Stimulated activated naive B cell treated with anti-CD40 and anti-IgM and Interleukin-4, amounts not matched to agents 10 μg/mL and 1 μg/mL and 100 μg/mL, for 72 hours (primary cell): Measurements from ENCODE around the gene ARMC9.
A peak's percentile ranks its signal among the peaks of the same experiment; 100 is the strongest.

Experiments
- ATAC-seq, 2 donors: fragments of 150-1000 bp; cut with Tn5 transposase; replicated peaks; 2 replicates each; pipeline ENCODE4 v1.10.0; 2021; ENCODE audit warnings: moderate library complexity in 1 of 2
- DNase-seq: peaks from one replicate; pipeline ENCODE4 v3.0.0; 2021
- H3K27ac Mint-ChIP-seq: one replicate; pipeline ENCODE4 v1.8.0; 2022; ENCODE audit warnings: mild to moderate bottlenecking, mixed read lengths
- H3K27me3 Mint-ChIP-seq, 2 donors: one replicate each; pipeline ENCODE4 v1.8.0; 2022; ENCODE audit warnings: mixed read lengths in 2 of 2
- H3K36me3 Mint-ChIP-seq, 2 donors: one replicate each; pipeline ENCODE4 v1.8.0; 2022; ENCODE audit warnings: mixed read lengths in 2 of 2, mild to moderate bottlenecking in 1 of 2
- H3K4me1 Mint-ChIP-seq, 2 donors: one replicate each; pipeline ENCODE4 v1.8.0; 2022; ENCODE audit warnings: mixed read lengths in 2 of 2, mild to moderate bottlenecking in 1 of 2
- H3K4me3 Mint-ChIP-seq, 2 donors: one replicate each; pipeline ENCODE4 v1.8.0; 2022; ENCODE audit warnings: mild to moderate bottlenecking in 2 of 2, mixed read lengths in 2 of 2, moderate library complexity in 1 of 2
- H3K9me3 Mint-ChIP-seq, 2 donors: one replicate each; pipeline ENCODE4 v1.8.0; 2022; ENCODE audit warnings: mixed read lengths in 2 of 2, mild to moderate bottlenecking in 1 of 2

ARMC9 gene

DNA sequence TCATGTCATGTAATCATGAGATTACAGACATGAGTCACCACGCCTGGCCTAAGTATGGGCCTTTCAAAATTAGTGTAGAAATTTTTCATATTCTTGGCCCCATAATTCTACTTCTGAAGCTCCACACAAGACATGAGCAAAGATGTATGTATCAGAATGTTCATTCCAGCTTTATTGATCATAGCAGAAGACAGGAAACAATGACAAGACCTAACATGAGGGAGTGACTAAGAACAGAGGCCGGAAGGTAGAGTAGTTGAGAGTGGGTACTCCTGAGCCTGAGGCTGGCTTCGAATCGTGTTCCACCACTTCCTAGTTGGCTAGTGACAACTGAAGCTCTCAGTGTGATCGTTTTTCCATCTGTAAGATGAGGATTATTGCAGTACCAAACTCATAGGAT is 89.3 kb downstream of the ARMC9 start:
- Mint-ChIP-seq H3K9me3 (no peaks in the 10 kb centered on the region), H3K27me3 (no peaks in the 10 kb centered on the region), H3K36me3 (peaks cover 19 to 30% of the 10 kb centered on the region in 2 donors), H3K4me3 (no peak overlapping the region), H3K27ac (no peak overlapping the region), H3K4me1 (no peaks in the 10 kb centered on the region)
- ATAC-seq, result no peak
- DNase-seq, result no peak

DNA sequence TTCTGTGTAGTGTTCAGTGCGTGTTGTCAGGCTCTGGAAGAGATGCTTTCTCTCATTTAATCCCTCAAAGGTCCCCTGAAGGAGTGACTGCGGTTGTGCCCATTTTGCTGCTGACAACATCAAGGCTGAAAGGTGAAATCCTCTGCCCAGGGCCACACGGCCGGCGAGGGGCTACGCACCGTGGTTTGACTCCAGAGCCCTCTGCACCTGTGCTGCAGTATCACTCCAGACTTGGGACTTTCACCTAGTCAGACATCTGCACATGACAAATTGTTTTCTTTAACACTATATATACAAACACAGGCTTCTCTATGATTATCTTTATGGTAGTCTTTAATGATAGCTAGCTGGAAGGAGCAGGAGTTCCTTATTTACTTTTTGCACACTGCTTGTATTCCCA is 90.2 kb downstream of the ARMC9 start:
- H3K9me3 Mint-ChIP-seq, result no peaks in the 10 kb centered on the region
- no peaks in the 10 kb centered on the region for H3K27me3 Mint-ChIP-seq
- peaks cover 16 to 30% of the 10 kb centered on the region in 2 donors for H3K36me3 Mint-ChIP-seq
- no peaks in the 10 kb centered on the region for H3K4me1 Mint-ChIP-seq
- no peak for DNase-seq
- ATAC-seq, result no peak
- H3K27ac Mint-ChIP-seq, result no peak overlapping the region
- no peak overlapping the region for H3K4me3 Mint-ChIP-seq

DNA sequence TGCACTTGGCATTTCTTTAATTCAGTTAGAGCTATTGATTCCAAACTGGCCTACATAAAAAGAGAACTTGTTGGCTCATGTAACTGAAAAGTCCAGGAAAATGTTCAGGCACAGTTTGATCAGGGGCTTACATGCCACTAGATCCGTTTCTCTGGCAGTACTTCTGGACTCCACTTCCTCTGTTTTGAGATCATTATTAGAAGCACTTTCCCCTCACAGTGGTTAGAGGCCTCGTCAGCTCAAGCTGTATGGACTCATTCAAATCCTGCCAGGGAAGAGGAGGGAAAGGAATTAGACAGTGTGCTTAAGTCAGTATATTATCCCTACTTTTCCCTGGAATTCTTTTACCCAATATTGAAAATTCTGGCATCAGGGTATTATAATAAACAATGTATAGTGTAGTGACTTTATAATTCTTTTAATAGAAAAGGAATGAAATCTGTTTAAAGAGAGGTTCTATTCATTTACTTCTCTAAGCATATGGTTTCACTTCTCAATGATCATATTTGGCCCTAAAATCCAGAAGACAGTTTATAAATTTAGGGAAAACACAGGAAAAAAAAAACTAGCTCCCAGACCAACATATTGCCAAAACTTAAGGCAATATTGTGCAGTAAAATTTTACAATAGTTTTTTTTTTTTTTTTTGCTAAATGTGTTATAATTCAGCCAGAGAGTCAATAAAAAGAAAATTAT is 92.0 kb downstream of the ARMC9 start:
- peaks cover 20 to 23% of the 10 kb centered on the region in 2 donors for H3K36me3 Mint-ChIP-seq
- no peak for ATAC-seq
- H3K4me3 Mint-ChIP-seq, result no peak overlapping the region
- H3K9me3 Mint-ChIP-seq, result no peaks in the 10 kb centered on the region
- no peak for DNase-seq
- H3K4me1 Mint-ChIP-seq, result peaks cover 11 to 16% of the 10 kb centered on the region in 2 donors
- H3K27me3 Mint-ChIP-seq, result no peaks in the 10 kb centered on the region
- no peak overlapping the region for H3K27ac Mint-ChIP-seq

DNA sequence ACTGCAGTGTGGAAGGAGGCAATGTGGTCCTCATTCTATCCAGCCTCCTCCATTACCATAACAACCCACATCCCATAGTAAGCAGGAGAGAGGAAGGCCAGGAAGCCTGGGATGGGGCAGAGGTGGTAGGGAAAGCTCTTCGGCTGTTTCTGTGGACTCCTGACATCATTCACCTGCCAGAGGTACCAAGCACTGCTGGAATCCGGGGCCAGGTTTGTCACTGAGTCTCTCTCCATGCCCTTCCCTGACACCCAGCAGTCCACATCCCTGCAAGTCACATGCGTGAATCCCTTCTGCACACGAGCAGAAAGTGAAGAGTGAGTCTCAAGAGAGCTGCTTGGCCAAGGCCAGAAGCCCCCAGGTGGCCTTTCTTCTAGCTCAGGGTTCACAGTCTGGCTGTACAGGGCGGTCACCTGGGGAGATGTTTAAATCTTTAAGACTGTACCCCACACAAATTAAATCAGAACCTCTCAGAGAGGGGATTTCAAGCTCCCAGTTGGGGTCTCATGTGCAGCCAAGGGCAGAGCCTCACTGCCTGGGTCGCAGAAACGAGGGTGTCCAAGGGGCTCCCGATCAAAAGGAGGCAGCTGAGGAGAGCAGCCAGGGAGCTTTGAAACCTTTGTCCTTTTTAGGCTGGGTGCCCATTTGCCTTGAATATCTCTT is 94.2 kb downstream of the ARMC9 start:
- H3K9me3 Mint-ChIP-seq, result no peaks in the 10 kb centered on the region
- ATAC-seq, result no peak
- H3K27me3 Mint-ChIP-seq, result no peaks in the 10 kb centered on the region

DNA sequence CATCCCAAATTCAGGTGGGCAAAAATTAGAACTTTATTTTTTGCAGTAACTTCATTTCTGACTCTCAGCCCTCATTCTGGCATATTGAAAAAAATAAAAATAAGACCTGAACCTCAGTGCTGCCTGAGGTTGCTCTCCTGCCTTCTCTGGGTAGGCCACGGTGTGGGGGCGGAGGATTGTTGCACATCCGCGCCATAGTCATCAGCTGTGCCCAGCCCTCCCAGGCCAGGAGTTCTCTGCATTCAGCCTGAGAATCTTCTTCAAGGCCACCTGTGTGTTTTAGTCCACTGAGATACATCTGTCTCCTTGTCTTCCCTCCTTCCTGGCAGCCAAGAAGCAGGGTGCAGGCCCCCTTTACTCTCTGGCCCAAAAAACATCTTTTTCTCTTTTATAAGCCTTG is 94.7 kb downstream of the ARMC9 start:
- no peaks in the 10 kb centered on the region for H3K27me3 Mint-ChIP-seq
- H3K27ac Mint-ChIP-seq, result no peak overlapping the region

More for the DNA sequence above, 94.2 kb downstream of the ARMC9 start:
- no peak for DNase-seq
- Mint-ChIP-seq H3K27ac (no peak overlapping the region), H3K36me3 (peaks cover 21 to 27% of the 10 kb centered on the region in 2 donors), H3K4me1 (peaks cover 24 to 30% of the 10 kb centered on the region in 2 donors), H3K4me3 (no peak overlapping the region)

DNA sequence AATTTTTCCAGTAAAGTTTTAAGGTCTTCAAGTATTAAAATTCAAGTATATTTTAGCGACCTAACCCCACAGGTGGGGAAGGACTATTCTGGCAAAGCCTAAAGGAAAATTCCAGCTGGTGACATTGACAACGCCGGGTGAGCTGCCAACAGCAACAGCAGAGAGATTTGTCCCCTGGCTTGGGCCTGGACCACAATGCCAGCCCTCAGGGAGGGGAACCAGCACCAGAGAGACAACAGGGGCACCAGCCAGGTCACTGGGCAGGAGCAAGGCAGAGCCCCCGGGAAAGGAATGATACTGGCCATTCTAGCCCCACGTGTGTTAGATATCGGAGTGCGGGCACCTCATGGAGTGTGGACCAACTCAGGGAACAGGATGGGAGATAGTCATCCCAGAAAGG is 95.7 kb downstream of the ARMC9 start:
- Mint-ChIP-seq H3K36me3 (peaks cover 21 to 25% of the 10 kb centered on the region in 2 donors), H3K27ac (peak overlapping the region; percentile 32), H3K27me3 (no peaks in the 10 kb centered on the region), H3K4me3 (no peak overlapping the region), H3K9me3 (no peaks in the 10 kb centered on the region), H3K4me1 (peaks cover 24 to 32% of the 10 kb centered on the region in 2 donors)
- ATAC-seq, result no peak
- DNase-seq, result no peak

More for the DNA sequence above, 94.7 kb downstream of the ARMC9 start:
- no peak for DNase-seq
- Mint-ChIP-seq H3K36me3 (peaks cover 21 to 25% of the 10 kb centered on the region in 2 donors), H3K4me1 (peaks cover 24 to 30% of the 10 kb centered on the region in 2 donors), H3K9me3 (no peaks in the 10 kb centered on the region), H3K4me3 (no peak overlapping the region)
- no peak for ATAC-seq

DNA sequence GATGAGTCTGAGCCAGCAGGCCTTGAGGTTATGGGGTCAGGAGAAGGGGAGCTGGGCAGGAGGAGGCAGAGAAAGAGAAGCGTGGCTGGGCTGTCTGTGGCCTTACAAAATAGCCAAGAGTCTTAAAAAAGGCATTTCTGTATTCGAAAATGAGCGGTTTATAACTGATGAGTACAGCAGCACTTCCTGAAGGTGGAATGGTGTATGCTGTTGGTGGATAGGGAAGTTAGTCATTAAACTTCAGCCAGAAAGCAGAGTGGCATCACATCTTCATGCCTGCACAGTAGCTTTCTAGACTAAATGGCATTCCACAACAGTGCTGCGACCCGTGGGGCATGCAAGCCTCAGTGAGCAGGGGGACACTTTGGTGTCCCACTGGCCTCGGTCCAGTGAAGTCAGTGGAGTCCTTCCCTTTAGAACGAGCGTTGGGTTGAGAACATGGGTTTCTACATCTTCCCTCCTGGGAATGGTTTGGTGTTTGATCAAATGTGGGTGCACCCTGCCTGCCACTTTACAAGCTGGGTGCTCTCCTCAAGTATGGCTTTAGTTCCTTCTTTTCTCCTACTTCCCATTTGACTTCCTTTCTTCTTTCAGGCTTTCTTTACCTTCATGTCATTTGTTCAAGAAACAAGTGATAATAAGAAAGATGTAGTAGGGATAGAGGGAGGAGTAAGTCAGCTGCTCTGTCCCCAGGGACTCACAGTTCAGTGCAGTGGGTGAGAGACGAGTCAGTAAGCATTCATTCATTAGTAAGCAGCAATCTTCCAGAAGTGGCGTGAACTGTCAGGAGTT is 96.3 kb downstream of the ARMC9 start:
- no peaks in the 10 kb centered on the region for H3K27me3 Mint-ChIP-seq
- ATAC-seq, result peak in 1 of 2 donors; percentile 16
- H3K9me3 Mint-ChIP-seq, result no peaks in the 10 kb centered on the region
- H3K4me1 Mint-ChIP-seq, result peaks cover 30 to 39% of the 10 kb centered on the region in 2 donors
- peak overlapping the region; percentile 74 for H3K27ac Mint-ChIP-seq
- DNase-seq, result no peak
- no peak overlapping the region for H3K4me3 Mint-ChIP-seq
- H3K36me3 Mint-ChIP-seq, result peaks cover 18 to 22% of the 10 kb centered on the region in 2 donors

DNA sequence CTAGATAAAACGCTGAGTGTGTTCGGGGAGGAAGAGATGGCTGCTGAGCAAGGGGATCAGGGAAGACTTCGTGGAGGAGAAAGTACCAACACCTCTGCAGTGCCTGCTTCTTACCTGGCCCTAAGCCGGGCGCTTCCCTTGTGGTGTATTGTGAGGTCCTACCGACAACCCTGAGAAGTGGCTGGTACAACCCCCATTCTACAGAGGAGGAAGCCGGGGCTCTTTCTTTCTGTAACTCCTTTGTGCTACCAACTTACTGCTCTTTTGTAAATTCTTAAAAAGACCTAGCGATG is 96.9 kb downstream of the ARMC9 start:
- ATAC-seq, result no peak
- H3K27ac Mint-ChIP-seq, result peak overlapping the region; percentile 74
- no peak overlapping the region for H3K4me3 Mint-ChIP-seq

DNA sequence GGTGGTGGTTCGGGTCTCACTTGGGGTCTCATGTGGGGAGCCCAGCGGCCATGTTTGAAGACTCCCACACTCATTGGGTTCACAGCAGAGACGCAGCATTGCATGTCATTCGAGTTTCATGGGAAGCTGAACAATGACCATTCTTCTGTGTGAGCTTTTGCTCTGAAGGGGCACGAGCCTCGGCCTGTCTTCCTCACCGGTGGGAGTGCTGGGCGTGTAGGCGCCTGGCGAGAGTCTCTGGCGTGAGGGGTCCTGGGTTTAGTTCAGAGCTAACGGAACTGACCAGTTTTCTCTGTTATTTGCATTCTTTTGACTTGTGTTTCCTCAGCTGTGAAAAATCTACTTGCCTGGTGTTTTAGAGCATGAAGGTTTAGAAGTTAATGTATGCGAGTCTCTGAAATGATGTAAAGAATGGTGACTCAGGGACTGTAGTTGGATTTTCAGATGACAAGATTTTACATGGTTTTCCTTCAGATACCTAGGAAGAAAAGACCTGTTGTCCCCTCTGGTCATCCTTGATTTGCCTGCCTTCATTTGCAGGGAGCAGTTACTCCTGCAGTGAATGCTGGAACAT is 98.1 kb downstream of the ARMC9 start:
- Mint-ChIP-seq H3K4me1 (peaks cover 41 to 52% of the 10 kb centered on the region in 2 donors), H3K4me3 (no peak overlapping the region), H3K9me3 (no peaks in the 10 kb centered on the region), H3K27me3 (no peaks in the 10 kb centered on the region), H3K36me3 (peaks cover 16 to 20% of the 10 kb centered on the region in 2 donors), H3K27ac (peak overlapping the region; percentile 47)
- DNase-seq (no peak), ATAC-seq (no peak)

More for the DNA sequence above, 96.9 kb downstream of the ARMC9 start:
- H3K36me3 Mint-ChIP-seq, result peaks cover 16 to 20% of the 10 kb centered on the region in 2 donors
- H3K27me3 Mint-ChIP-seq, result no peaks in the 10 kb centered on the region
- DNase-seq, result no peak
- H3K4me1 Mint-ChIP-seq, result peaks cover 35 to 44% of the 10 kb centered on the region in 2 donors
- H3K9me3 Mint-ChIP-seq, result no peaks in the 10 kb centered on the region

DNA sequence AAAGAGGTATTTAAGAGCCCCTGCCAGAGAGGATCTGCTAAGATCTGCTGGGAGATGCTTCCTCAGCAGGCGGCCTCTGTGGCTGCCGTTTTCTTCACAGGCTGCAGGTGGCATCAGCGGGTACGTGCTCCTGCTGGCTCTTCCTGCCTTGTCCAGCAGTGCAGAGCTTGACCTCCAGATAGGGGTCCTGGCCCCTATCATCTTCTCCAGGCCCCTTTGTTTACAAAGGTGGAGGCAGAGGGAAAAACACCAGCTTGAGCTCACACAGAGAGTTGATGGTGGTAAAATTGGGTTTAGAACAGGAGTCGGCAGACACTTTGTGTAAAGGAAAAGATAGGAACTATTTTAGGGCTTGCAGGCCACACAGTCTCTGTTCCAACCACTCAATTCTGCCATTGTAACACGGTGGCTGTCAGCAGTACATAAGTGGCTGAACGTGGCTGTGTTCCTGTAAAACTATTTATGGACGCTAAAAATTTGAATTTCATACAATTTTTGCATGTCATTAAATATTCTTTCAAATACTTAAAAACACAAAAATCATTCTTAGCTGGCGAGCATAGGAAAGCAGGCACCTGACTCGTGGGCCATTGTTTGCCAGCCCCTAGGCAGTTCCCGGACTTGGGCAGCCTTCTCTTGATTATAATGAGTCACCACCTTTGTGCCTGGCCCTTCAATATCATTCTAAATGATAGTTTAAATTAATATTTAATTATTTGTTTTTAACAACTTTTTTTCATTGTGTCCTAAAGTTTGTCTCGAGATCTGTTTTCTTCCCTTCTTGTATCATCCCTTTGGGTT is 98.9 kb downstream of the ARMC9 start:
- no peak for DNase-seq
- ATAC-seq, result peak; percentile 45 to 47
- peaks cover 41 to 52% of the 10 kb centered on the region in 2 donors for H3K4me1 Mint-ChIP-seq
- H3K27me3 Mint-ChIP-seq, result no peaks in the 10 kb centered on the region
- peak overlapping the region; percentile 47 for H3K27ac Mint-ChIP-seq
- H3K36me3 Mint-ChIP-seq, result peaks cover 13 to 17% of the 10 kb centered on the region in 2 donors
- H3K4me3 Mint-ChIP-seq, result no peak overlapping the region
- no peaks in the 10 kb centered on the region for H3K9me3 Mint-ChIP-seq

DNA sequence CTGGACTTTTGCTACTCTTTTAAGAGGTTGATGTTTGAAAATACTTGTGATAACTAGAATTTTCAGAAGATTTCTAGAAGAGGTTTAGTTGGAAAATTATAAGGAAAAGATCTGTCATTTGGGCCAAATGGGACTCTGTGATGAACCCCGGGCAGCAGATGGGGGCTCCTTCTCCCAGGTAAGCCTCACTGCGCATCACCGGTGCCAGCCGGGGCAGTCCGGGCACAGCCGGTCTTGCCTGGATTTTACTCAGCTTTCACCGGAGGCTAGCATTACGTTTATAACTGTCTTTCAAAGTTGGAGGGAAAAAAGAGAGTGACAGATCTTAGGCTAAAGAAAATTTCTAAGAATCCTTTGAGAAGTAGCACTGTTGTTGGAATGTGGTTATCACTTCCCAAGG is 99.7 kb downstream of the ARMC9 start:
- H3K9me3 Mint-ChIP-seq, result no peaks in the 10 kb centered on the region
- DNase-seq, result no peak
- peaks cover 41 to 52% of the 10 kb centered on the region in 2 donors for H3K4me1 Mint-ChIP-seq
- ATAC-seq, result no peak
- no peaks in the 10 kb centered on the region for H3K27me3 Mint-ChIP-seq
- H3K4me3 Mint-ChIP-seq, result no peak overlapping the region
- peaks cover 13% of the 10 kb centered on the region in 2 donors for H3K36me3 Mint-ChIP-seq
- no peak overlapping the region for H3K27ac Mint-ChIP-seq

DNA sequence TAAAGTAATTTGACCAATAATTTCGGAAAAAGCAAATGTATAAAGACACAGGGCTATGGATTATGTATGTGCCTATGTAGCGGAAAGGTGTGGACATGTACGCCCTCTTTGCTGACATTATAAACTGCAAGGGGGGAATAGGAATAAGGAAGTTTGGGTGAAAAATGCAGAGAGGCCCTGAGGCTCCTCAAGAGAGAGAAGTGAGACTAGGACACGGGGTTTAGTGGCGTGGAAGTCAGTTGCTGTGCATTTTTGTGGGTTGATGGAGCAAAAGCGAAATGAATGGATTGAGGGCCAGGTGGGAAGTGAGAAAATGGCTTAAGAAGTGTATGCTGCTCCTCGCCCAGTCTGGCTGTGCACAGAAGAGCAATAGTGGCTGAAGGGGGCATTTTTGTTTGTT is 100.8 kb downstream of the ARMC9 start:
- Mint-ChIP-seq H3K4me3 (peak overlapping the region in 1 of 2 donors; percentile 2), H3K9me3 (no peaks in the 10 kb centered on the region), H3K27ac (no peak overlapping the region), H3K4me1 (peaks cover 39 to 48% of the 10 kb centered on the region in 2 donors), H3K27me3 (no peaks in the 10 kb centered on the region), H3K36me3 (peaks cover 8 to 10% of the 10 kb centered on the region in 2 donors)
- ATAC-seq (peak; percentile 86 to 87), DNase-seq (peak; percentile 47)

DNA sequence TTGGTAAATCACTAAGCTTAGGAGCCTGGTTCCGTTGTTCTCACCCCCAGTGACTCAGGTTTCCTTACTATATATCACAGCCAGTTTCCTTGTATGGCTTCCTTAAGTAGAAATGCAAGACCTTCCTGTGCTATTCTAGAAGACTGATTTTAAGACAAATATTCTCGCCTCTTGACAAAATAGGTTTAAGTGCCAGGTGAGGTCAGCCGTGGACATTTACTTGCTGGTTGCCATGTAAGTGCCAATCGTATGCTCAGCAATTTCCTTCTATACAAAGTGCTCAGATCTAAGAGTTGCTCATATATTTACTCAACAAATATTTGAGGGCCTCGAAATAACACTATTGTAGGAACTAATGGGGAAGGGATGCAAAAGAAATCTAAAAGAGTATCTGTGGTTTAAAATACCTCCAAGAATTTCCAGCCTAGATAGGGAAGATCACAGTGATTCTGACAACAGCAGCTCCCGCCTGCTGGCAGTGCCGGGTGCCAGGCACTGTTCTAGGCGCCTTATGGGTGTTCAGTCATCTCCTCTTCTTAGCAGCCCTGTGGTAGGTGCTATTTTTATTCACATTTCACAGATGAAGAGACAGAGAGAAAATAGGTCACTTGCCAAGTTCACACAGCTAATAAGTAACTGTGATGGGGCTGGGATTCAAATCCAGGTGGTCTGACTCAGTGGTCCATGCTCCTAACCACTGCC is 101.7 kb downstream of the ARMC9 start:
- H3K4me1 Mint-ChIP-seq, result peaks cover 33 to 39% of the 10 kb centered on the region in 2 donors
- H3K36me3 Mint-ChIP-seq, result peaks cover 7 to 12% of the 10 kb centered on the region in 2 donors
- H3K27ac Mint-ChIP-seq, result peak overlapping the region; percentile 60
- no peaks in the 10 kb centered on the region for H3K27me3 Mint-ChIP-seq
- ATAC-seq, result peak; percentile 50 to 61
- H3K4me3 Mint-ChIP-seq, result no peak overlapping the region
- H3K9me3 Mint-ChIP-seq, result no peaks in the 10 kb centered on the region
- no peak for DNase-seq
